ENCODE results near the gene TTC7B.
"Not testable (repeated sequence)": the region's sequence is repeated elsewhere in the genome, so short reads cannot be mapped to it uniquely, and the experiment has no call there.

The TTC7B gene

GRCh38 chr14:90844321-90844720 is 28.1 kb upstream of the TTC7B start:
- Mint-ChIP-seq H3K27me3 (no peaks in the 10 kb centered on the region), H3K4me3 (no peak overlapping the region), H3K27ac (ENCODE audit: low read depth) (no peak overlapping the region), H3K4me1 (peaks cover 9% of the 10 kb centered on the region), H3K9me3 (no peaks in the 10 kb centered on the region), H3K36me3 (ENCODE audit: insufficient read depth) (no peaks in the 10 kb centered on the region)
- DNase-seq (ENCODE audit: low spot score in 2 of 2) (no peak), ATAC-seq (replicated peaks; ENCODE audit: extremely low read depth, poor library complexity, severe bottlenecking) (no peak)

GRCh38 chr14:90842726-90843125 is 26.5 kb upstream of the TTC7B start:
- no peak for DNase-seq (ENCODE audit: low spot score in 2 of 2)
- Mint-ChIP-seq H3K36me3 (ENCODE audit: insufficient read depth) (no peaks in the 10 kb centered on the region), H3K9me3 (no peaks in the 10 kb centered on the region), H3K27me3 (no peaks in the 10 kb centered on the region), H3K4me1 (peaks cover 12% of the 10 kb centered on the region), H3K27ac (ENCODE audit: low read depth) (no peak overlapping the region), H3K4me3 (no peak overlapping the region)
- ATAC-seq (replicated peaks; ENCODE audit: extremely low read depth, poor library complexity, severe bottlenecking): no peak

GRCh38 chr14:90840667-90841066 is 24.4 kb upstream of the TTC7B start:
- not testable (repeated sequence) for H3K9me3 Mint-ChIP-seq; H3K27ac Mint-ChIP-seq (ENCODE audit: low read depth); H3K4me3 Mint-ChIP-seq; H3K27me3 Mint-ChIP-seq; H3K36me3 Mint-ChIP-seq (ENCODE audit: insufficient read depth); DNase-seq (ENCODE audit: low spot score in 2 of 2); ATAC-seq (replicated peaks; ENCODE audit: extremely low read depth, poor library complexity, severe bottlenecking)
- H3K4me1 Mint-ChIP-seq: peaks cover 16% of the 10 kb centered on the region

- H3K4me1 Mint-ChIP-seq: peaks cover 16% of the 10 kb centered on the region
These were observed 23.6 kb upstream of the TTC7B start for GRCh38 chr14:90839889-90840266.

GRCh38 chr14:90839024-90839888 is 23.0 kb upstream of the TTC7B start:
- H3K4me3 Mint-ChIP-seq: no peak overlapping the region
- no peak for ATAC-seq (replicated peaks; ENCODE audit: extremely low read depth, poor library complexity, severe bottlenecking)
- DNase-seq (ENCODE audit: low spot score in 2 of 2): peak in 1 of 2 donors; percentile 3
- H3K27ac Mint-ChIP-seq (ENCODE audit: low read depth): no peak overlapping the region
- no peaks in the 10 kb centered on the region for H3K36me3 Mint-ChIP-seq (ENCODE audit: insufficient read depth)
- peaks cover 16% of the 10 kb centered on the region for H3K4me1 Mint-ChIP-seq
- no peaks in the 10 kb centered on the region for H3K9me3 Mint-ChIP-seq
- peaks cover 17% of the 10 kb centered on the region for H3K27me3 Mint-ChIP-seq

More at GRCh38 chr14:90839889-90840266, 23.6 kb upstream of the TTC7B start:
- Mint-ChIP-seq H3K27me3 (peaks cover 14% of the 10 kb centered on the region), H3K27ac (ENCODE audit: low read depth) (no peak overlapping the region), H3K9me3 (no peaks in the 10 kb centered on the region), H3K4me3 (no peak overlapping the region), H3K36me3 (ENCODE audit: insufficient read depth) (no peaks in the 10 kb centered on the region)
- ATAC-seq (replicated peaks; ENCODE audit: extremely low read depth, poor library complexity, severe bottlenecking): no peak
- no peak for DNase-seq (ENCODE audit: low spot score in 2 of 2)

- H3K9me3 Mint-ChIP-seq; H3K4me3 Mint-ChIP-seq; ATAC-seq (replicated peaks; ENCODE audit: extremely low read depth, poor library complexity, severe bottlenecking); H3K36me3 Mint-ChIP-seq (ENCODE audit: insufficient read depth); H3K27ac Mint-ChIP-seq (ENCODE audit: low read depth); DNase-seq (ENCODE audit: low spot score in 2 of 2): not testable (repeated sequence)
- Mint-ChIP-seq H3K4me1 (peaks cover 16% of the 10 kb centered on the region), H3K27me3 (peaks cover 17% of the 10 kb centered on the region)
These were observed 22.3 kb upstream of the TTC7B start for GRCh38 chr14:90838531-90838930.

GRCh38 chr14:90837355-90837754 is 21.1 kb upstream of the TTC7B start:
- ATAC-seq (replicated peaks; ENCODE audit: extremely low read depth, poor library complexity, severe bottlenecking): no peak
- H3K36me3 Mint-ChIP-seq (ENCODE audit: insufficient read depth): no peaks in the 10 kb centered on the region
- H3K27me3 Mint-ChIP-seq: peaks cover 17% of the 10 kb centered on the region
- no peak overlapping the region for H3K4me3 Mint-ChIP-seq
- H3K9me3 Mint-ChIP-seq: no peaks in the 10 kb centered on the region
- H3K27ac Mint-ChIP-seq (ENCODE audit: low read depth): no peak overlapping the region
- no peak for DNase-seq (ENCODE audit: low spot score in 2 of 2)
- peaks cover 9% of the 10 kb centered on the region for H3K4me1 Mint-ChIP-seq

- H3K9me3 Mint-ChIP-seq: no peaks in the 10 kb centered on the region
- peaks cover 17% of the 10 kb centered on the region for H3K27me3 Mint-ChIP-seq
- no peak overlapping the region for H3K4me3 Mint-ChIP-seq
- H3K4me1 Mint-ChIP-seq: peaks cover 9% of the 10 kb centered on the region
- DNase-seq (ENCODE audit: low spot score in 2 of 2): no peak
- no peak for ATAC-seq (replicated peaks; ENCODE audit: extremely low read depth, poor library complexity, severe bottlenecking)
- no peak overlapping the region for H3K27ac Mint-ChIP-seq (ENCODE audit: low read depth)
- H3K36me3 Mint-ChIP-seq (ENCODE audit: insufficient read depth): no peaks in the 10 kb centered on the region
These were observed 20.4 kb upstream of the TTC7B start for GRCh38 chr14:90836692-90837063.

- H3K9me3 Mint-ChIP-seq: no peaks in the 10 kb centered on the region
- peaks cover 3% of the 10 kb centered on the region for H3K36me3 Mint-ChIP-seq (ENCODE audit: insufficient read depth)
- H3K4me1 Mint-ChIP-seq: peaks cover 26% of the 10 kb centered on the region
- H3K27me3 Mint-ChIP-seq: peaks cover 17% of the 10 kb centered on the region
- no peak overlapping the region for H3K27ac Mint-ChIP-seq (ENCODE audit: low read depth)
- DNase-seq (ENCODE audit: low spot score in 2 of 2) (no peak), ATAC-seq (replicated peaks; ENCODE audit: extremely low read depth, poor library complexity, severe bottlenecking) (no peak)
- H3K4me3 Mint-ChIP-seq: no peak overlapping the region
These were observed 15.6 kb upstream of the TTC7B start for GRCh38 chr14:90831821-90832220.

- DNase-seq (ENCODE audit: low spot score in 2 of 2) (no peak), ATAC-seq (replicated peaks; ENCODE audit: extremely low read depth, poor library complexity, severe bottlenecking) (no peak)
- H3K4me1 Mint-ChIP-seq: peaks cover 26% of the 10 kb centered on the region
- no peaks in the 10 kb centered on the region for H3K9me3 Mint-ChIP-seq
- peaks cover 16% of the 10 kb centered on the region for H3K27me3 Mint-ChIP-seq
- H3K4me3 Mint-ChIP-seq: no peak overlapping the region
- H3K36me3 Mint-ChIP-seq (ENCODE audit: insufficient read depth): peaks cover 3% of the 10 kb centered on the region
- no peak overlapping the region for H3K27ac Mint-ChIP-seq (ENCODE audit: low read depth)
These were observed 14.9 kb upstream of the TTC7B start for GRCh38 chr14:90830931-90831701.

- H3K4me3 Mint-ChIP-seq: no peak overlapping the region
- no peak for DNase-seq (ENCODE audit: low spot score in 2 of 2)
- no peaks in the 10 kb centered on the region for H3K9me3 Mint-ChIP-seq
- ATAC-seq (replicated peaks; ENCODE audit: extremely low read depth, poor library complexity, severe bottlenecking): no peak
- no peak overlapping the region for H3K27ac Mint-ChIP-seq (ENCODE audit: low read depth)
- H3K4me1 Mint-ChIP-seq: peaks cover 21% of the 10 kb centered on the region
- peaks cover 3% of the 10 kb centered on the region for H3K36me3 Mint-ChIP-seq (ENCODE audit: insufficient read depth)
- peaks cover 2% of the 10 kb centered on the region for H3K27me3 Mint-ChIP-seq
These were observed 13.4 kb upstream of the TTC7B start for GRCh38 chr14:90829677-90830076.

GRCh38 chr14:90828642-90829487 is 12.6 kb upstream of the TTC7B start:
- Mint-ChIP-seq H3K27me3 (no peaks in the 10 kb centered on the region), H3K4me1 (peaks cover 21% of the 10 kb centered on the region), H3K9me3 (peaks cover 5% of the 10 kb centered on the region), H3K27ac (ENCODE audit: low read depth) (peak overlapping the region; percentile 72), H3K36me3 (ENCODE audit: insufficient read depth) (peaks cover 3% of the 10 kb centered on the region), H3K4me3 (peak overlapping the region; percentile 75)
- ATAC-seq (replicated peaks; ENCODE audit: extremely low read depth, poor library complexity, severe bottlenecking) (peak; percentile 57), DNase-seq (ENCODE audit: low spot score in 2 of 2) (no peak)
